Measurements from ENCODE around the gene KNDC1. TPM values are rescaled to one million over a fixed set of nuclear protein-coding genes. Genes with fewer than 3 reads are reported as not detected.

Gene KNDC1
- polyA plus RNA-seq, 1 donor from 2014 or later, result 4.3 TPM

- Histone ChIP-seq H3F3A (ENCODE audit: insufficient read depth, low read length, poor library complexity, severe bottlenecking) (no peaks in the 10 kb centered on the region), H2AFZ (ENCODE audit: low read depth, low read length) (no peak overlapping the region), H4K20me1 (ENCODE audit: insufficient read depth) (no peaks in the 10 kb centered on the region), H3K79me2 (replicated peaks; ENCODE audit: insufficient read depth, low read length) (no peaks in the 10 kb centered on the region), H3K36me3 (ENCODE audit: insufficient read depth, low read length) (no peaks in the 10 kb centered on the region), H3K4me2 (ENCODE audit: low read length) (no peak overlapping the region), H3K9me3 (ENCODE audit: low read length) (no peaks in the 10 kb centered on the region), H3K9ac (ENCODE audit: low read length) (no peak overlapping the region), H3K9me2 (ENCODE audit: insufficient read depth, low read length) (no peaks in the 10 kb centered on the region), H3K27ac (ENCODE audit: low read length) (no peak overlapping the region), H3K4me3 (ENCODE audit: low read length) (no peak overlapping the region), H3K27me3 (ENCODE audit: insufficient read depth, low read depth, low read length) (no peaks in the 10 kb centered on the region)
- TF ChIP-seq CTCF (IDR thresholded peaks at IDR 0.05; ENCODE audit: poor library complexity, severe bottlenecking) (no peak), EZH2 (IDR thresholded peaks at IDR 0.05; ENCODE audit: borderline replicate concordance, insufficient read depth, low read length, poor library complexity, severe bottlenecking) (no peak), POLR2AphosphoS5 (IDR thresholded peaks at IDR 0.05) (no peak), EP300 (conservative IDR thresholded peaks at IDR 0.05; ENCODE audit: poor library complexity, severe bottlenecking) (no peak), RAD21 (conservative IDR thresholded peaks at IDR 0.05) (no peak), TAF1 (IDR thresholded peaks at IDR 0.05; ENCODE audit: low read depth) (no peak), SMC3 (conservative IDR thresholded peaks at IDR 0.05; ENCODE audit: poor library complexity) (no peak), MXI1 (conservative IDR thresholded peaks at IDR 0.05; ENCODE audit: poor library complexity, severe bottlenecking) (no peak), REST (IDR thresholded peaks at IDR 0.05; ENCODE audit: borderline replicate concordance) (no peak)
Measured at GRCh38 chr10:133194151-133194550, 34.1 kb downstream of the KNDC1 start.

- Histone ChIP-seq H3K9me2 (ENCODE audit: insufficient read depth, low read length) (no peaks in the 10 kb centered on the region), H3K9me3 (ENCODE audit: low read length) (no peaks in the 10 kb centered on the region), H3K27me3 (ENCODE audit: insufficient read depth, low read depth, low read length) (no peaks in the 10 kb centered on the region), H3K36me3 (ENCODE audit: insufficient read depth, low read length) (no peaks in the 10 kb centered on the region), H2AFZ (ENCODE audit: low read depth, low read length) (no peak overlapping the region), H4K20me1 (ENCODE audit: insufficient read depth) (no peaks in the 10 kb centered on the region), H3K79me2 (replicated peaks; ENCODE audit: insufficient read depth, low read length) (no peaks in the 10 kb centered on the region), H3K27ac (ENCODE audit: low read length) (no peak overlapping the region), H3K4me3 (ENCODE audit: low read length) (no peak overlapping the region), H3F3A (ENCODE audit: insufficient read depth, low read length, poor library complexity, severe bottlenecking) (no peaks in the 10 kb centered on the region), H3K4me2 (ENCODE audit: low read length) (no peak overlapping the region), H3K9ac (ENCODE audit: low read length) (no peak overlapping the region)
- TF ChIP-seq EZH2 (IDR thresholded peaks at IDR 0.05; ENCODE audit: borderline replicate concordance, insufficient read depth, low read length, poor library complexity, severe bottlenecking) (no peak), CTCF (IDR thresholded peaks at IDR 0.05; ENCODE audit: poor library complexity, severe bottlenecking) (no peak), POLR2AphosphoS5 (IDR thresholded peaks at IDR 0.05) (no peak), MXI1 (conservative IDR thresholded peaks at IDR 0.05; ENCODE audit: poor library complexity, severe bottlenecking) (no peak), REST (IDR thresholded peaks at IDR 0.05; ENCODE audit: borderline replicate concordance) (no peak), SMC3 (conservative IDR thresholded peaks at IDR 0.05; ENCODE audit: poor library complexity) (no peak), TAF1 (IDR thresholded peaks at IDR 0.05; ENCODE audit: low read depth) (no peak), EP300 (conservative IDR thresholded peaks at IDR 0.05; ENCODE audit: poor library complexity, severe bottlenecking) (no peak), RAD21 (conservative IDR thresholded peaks at IDR 0.05) (no peak)
Measured at GRCh38 chr10:133195096-133195495, 35.1 kb downstream of the KNDC1 start.
